Activated T-helper 1 cell treated with Interleukin-2 at 50 U/mL for 16 hours (primary cell): ENCODE data around the gene GRM7.

Experiments
- DNase-seq: peaks from one replicate; pipeline ENCODE4 v3.0.0-alpha.2; 2020; ENCODE audit warnings: low read depth

GRM7 gene

DNA sequence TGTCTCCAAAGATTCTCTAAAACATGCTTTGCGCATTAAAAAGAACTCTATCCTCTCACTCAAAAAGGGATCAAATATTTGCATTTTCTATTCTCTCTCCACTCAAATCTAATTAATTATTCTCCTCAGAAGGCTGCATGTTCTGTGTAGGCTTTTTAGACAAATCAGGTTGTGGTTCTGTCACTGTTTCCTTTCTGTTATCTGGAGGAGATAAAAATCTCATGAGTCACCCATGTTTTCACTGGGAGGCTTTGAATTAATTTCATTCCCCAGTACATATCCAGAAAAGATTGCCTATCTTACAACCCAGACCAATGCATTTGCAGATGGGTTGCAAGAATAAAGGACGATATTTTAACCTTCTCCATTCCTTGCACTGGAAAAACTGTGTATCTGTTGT lies 446.5 kb downstream of the GRM7 start:
- DNase-seq = no peak

GRCh38 chr3:7309641-7310102 lies 448.8 kb downstream of the GRM7 start:
- DNase-seq = no peak

- no peak for DNase-seq
Observed at GRCh38 chr3:7315037-7315436, 454.1 kb downstream of the GRM7 start.

- no peak for DNase-seq
Observed at GRCh38 chr3:7322957-7323669, 462.2 kb downstream of the GRM7 start.

DNA sequence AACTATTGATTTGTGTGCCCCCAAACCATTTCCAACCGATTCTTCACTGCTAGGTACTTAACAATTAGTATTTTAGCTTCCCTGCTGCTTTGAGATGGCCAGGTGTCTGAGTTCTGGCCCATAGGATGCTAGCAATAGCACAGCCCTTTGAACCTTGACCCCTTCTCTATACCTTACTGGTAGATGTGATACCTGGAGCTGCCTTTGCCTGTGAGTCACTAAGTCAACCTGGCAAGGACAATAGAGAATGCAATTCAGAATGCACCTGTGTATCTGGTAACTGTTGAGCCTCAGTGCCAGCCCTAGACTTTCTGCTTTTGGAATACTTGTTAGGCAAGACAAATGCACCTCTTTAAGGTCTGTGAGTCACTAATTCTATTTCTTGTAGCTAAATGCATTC lies 467.4 kb downstream of the GRM7 start:
- DNase-seq = no peak

GRCh38 chr3:7332696-7333095 lies 471.8 kb downstream of the GRM7 start:
- no peak for DNase-seq

GRCh38 chr3:7333125-7333524 lies 472.2 kb downstream of the GRM7 start:
- no peak for DNase-seq

DNA sequence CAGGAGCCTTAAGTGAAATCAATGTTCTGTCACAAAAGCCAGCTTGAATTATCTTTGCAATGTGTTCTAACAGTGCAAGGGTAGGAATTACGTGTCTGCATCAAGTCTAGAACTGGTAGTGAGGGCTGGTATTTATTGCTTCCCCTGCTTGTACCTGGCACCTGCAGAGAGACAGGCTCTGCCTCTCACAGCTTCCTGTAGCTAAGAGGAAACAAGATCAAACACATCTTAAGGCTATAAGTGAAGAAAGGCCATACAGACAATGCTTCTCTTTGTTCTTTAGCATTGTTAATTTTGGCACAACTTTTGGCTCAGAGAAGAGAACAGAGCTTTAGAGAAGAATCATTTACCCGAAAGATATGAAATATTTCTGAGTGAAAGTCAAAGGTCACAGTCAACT lies 479.9 kb downstream of the GRM7 start:
- no peak for DNase-seq

GRCh38 chr3:7346364-7346763 lies 485.4 kb downstream of the GRM7 start:
- no peak for DNase-seq

DNA sequence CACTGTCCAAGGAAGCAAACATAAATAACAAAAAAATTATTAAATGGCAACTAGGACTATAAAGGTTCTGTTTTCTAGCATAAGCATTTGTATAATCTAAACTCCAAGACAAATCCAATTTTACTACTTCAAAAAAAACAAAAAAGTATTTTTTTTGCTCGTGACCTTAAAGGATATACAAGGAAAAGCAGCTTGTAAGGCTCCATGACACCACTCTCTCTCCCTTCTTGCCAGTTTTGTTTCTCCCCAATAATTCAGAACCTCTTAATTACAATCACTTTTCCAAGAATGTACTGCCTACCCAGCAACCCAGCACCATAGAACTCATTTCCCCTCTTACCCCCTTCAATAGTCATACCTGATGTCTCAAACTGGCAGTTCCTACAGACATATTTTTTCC lies 496.2 kb downstream of the GRM7 start:
- no peak for DNase-seq

DNA sequence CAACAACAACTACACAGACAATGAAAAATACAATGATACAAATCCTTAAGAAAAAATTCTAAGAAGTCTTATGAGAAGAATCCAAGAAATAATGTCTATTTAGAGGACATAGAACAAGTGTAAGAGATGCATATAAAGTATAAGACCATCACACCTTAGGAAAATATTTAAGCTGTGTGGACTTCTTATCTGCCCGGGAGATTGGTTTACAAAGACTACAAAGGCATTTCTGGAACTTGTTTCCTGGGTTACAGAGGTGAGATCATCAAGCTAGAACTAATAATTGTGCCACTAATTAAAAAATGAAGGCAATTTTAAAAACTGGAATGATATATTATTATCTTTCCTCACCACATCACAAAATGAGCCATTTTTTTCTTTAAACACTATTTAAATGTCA lies 507.1 kb downstream of the GRM7 start:
- DNase-seq = no peak

GRCh38 chr3:7368597-7368996 lies 507.7 kb downstream of the GRM7 start:
- no peak for DNase-seq

GRCh38 chr3:7371693-7372572 lies 511.0 kb downstream of the GRM7 start:
- no peak for DNase-seq

GRCh38 chr3:7377103-7377502 lies 516.2 kb downstream of the GRM7 start:
- no peak for DNase-seq

- no peak for DNase-seq
Observed at GRCh38 chr3:7381741-7382140, 520.8 kb downstream of the GRM7 start.

- DNase-seq = no peak
Observed at GRCh38 chr3:7382293-7383010, 521.5 kb downstream of the GRM7 start.

- DNase-seq = no peak
Observed at GRCh38 chr3:7385635-7386034, 524.7 kb downstream of the GRM7 start.

DNA sequence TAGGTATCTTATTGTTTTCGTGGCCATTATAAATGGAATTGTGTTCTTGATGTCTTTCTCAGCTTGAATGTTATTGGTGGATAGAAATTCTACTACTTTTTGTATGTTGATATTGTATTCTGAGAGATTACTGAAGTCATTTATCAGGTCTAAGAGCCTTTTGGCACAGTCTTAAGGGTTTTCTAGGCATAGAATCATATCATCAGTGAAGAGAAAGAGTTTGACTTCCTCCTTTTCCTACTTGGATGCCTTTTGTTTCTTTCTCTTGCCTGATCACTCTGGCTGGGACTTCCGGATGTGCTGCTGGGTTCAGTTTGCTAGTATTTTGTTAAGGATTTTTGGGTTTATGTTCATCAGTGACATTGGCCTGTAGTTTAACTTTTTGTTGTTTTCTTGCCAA lies 527.1 kb downstream of the GRM7 start:
- DNase-seq = no peak

DNA sequence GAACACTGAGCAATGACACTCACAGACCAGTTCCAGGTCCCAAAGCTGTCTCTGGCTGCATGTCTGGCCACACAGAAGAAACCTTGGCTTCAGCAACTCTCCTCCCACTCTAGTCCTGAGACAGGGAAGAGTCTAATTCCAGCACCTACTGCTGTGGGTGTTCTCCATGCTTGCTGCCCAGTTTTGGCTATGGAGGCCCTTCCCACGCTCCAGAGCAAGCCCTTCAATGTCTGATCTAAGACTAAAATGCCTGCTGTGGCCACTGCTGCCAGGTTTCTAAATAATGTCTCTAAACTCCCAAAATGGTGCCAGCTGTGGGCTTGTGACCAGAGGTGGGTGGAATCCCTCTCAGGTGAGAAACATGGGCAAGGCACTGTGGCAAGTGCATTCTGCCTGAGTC lies 531.3 kb downstream of the GRM7 start:
- DNase-seq = no peak

GRCh38 chr3:7393944-7394605 lies 533.2 kb downstream of the GRM7 start:
- DNase-seq = no peak

DNA sequence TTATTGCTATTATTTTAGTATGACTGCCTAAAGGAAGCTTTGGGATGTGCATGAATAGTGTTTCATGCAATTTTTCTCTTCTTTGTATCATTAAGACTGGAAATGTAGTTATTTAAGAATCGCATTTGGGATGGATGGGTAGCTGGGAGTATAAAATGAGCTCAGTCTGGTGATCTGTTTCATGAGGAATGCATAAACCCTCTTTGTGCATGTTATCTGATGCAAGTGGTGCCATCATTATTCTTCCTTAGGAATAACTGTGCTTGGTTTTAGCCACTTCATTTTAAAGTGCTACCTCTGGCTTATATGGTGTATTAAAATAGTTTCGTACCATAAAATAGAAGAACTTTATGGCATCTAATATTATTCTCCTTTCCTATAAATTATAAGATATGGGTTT lies 535.6 kb downstream of the GRM7 start:
- no peak for DNase-seq

GRCh38 chr3:7397097-7397496 lies 536.2 kb downstream of the GRM7 start:
- DNase-seq = no peak
